Iris pigment epithelial cell (primary cell): ENCODE measurements around the gene POLG2.

ENCODE experiments used
- DNase-seq: peaks from one replicate; pipeline ENCODE4 v3.0.0-alpha.2; 2011; ENCODE audit warnings: low read depth

Gene POLG2

DNA sequence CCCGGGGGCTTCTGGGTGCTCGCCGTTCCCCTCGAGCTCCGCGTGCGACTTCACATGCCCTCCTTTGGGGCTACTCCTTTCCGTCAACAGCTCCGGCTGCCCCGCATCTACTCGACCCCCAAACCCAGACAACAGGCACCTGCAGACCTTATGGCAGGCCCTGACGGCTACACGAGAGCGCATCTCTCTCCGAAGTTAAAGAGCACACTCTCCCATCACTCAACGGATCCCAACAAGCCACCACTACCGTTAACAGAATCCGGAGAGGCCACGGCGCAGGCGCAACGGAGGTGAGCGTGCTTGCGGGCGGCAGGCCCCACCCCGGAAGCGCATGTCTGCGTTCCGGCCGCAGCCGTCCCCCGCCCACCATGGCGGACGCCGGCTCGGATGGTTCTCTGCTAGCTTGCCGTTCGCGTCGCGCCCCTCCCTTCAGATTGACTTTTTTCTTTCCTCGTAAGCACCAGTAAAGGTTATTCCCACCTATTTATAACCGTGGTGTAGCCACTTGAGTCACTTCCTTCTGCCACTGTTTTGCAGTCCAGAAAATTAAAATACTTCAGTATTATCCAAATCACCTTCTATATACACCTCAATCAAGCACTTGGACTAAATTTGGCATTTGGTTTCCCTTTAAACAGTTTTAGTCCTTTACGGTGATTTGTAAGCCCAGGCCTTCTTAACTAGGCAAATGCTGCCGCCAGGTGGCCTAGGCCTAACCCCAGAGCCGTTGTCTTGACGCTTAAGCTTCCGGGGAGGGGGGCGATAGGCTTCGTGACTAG, at the start of gene POLG2:
Gene POLG2 (minus strand): TSS at position 269 of the 779 bp plus-strand sequence. CDS start 86 bp downstream, at position 183.
- DNase-seq: peak; percentile 93

DNA sequence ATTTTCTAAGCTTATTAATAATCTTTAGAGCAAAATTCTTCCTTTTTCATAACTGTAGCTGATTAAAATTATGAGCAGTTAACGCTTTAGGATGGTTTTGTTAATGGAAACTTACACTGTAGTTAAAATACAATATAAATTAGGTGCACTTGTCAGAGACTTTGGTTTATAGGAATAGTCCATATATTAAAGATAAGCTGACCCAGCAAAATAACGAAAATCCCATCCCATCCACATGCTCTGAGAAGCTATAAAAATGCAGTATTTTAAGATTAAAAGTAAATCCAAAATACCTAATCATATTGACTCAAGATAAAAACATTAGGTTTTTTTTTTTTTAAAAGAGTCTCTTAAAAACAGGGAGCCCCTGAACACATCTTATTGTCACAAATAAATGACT, 47.9 kb upstream of the POLG2 start:
- no peak for DNase-seq

DNA sequence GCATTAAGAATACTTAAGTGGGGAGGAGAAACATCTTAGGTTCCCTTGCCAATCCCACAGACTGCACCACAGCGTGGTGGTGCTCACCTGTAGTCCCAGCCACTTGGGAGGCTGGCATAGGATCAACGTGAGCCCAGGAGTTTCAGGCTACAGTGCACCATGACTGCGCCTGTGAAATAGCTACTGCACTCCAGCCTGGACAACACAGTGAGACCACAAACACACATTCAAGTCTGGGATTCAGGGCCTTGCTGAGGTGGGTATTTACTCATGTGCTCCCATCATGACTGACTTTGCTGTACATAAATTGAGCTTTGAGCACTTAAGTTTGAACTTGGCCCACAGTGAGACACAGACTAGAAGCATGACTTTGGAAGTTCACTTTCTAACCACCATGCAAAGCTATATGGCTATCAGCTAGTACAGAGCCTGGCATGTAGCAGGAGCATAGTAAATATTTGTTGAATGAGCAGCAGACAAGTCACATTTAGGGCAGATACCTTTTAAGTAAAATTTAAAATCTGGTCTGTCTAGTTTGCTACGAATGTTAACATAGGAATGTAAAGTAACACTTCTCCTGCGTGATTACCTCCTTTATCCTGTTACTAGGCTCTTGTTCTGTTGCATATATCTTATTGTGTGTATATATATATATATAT, 43.4 kb upstream of the POLG2 start:
- no peak for DNase-seq

DNA sequence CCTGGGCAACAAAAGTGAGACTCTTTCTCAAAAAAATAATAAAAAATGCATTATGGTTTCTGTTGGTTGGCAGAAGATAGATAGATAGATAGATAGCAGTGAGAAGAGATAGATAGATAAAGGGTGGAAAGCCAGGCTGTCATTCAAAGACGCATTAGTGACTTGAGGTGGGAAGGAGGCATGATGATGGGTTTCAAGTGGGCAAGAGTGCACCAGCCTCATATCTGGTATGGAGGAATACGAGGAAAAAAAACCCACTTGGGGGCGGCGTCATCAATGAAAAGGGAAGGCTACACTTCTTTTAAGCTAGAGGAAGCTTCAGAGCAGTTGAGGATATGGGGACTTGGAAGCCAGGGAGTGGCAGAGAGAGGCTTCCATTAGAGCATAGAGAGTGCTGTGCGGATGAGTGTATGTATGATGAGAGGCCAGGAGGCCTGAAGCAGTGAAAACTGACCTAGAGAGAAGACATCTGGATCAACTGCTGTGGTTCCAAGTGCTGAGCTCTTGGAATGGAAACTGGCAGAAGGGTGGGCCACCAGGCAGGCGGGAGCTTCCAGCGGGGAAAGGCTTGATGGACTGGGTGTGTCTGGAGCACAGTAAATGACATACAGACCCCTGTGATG, 41.8 kb upstream of the POLG2 start:
- no peak for DNase-seq

DNA sequence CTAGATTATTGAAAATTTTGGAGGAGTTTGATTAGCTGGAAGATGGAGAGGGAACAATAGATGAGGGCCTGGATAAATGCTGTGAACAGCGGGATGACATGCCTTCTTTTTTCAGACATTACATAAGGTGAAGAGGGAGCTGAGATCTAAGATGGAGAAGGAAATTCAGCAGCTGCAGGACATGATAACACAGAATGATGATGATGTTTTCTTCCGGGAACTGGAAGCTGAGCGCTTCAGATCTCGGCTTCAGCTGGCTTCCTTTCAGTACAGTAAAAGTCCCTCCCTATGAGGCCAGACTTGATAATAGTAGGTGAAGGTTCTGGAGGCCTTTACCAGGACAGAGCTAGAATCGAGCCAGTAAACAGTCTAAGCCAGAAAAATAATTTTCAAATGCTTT, 40.6 kb upstream of the POLG2 start:
- no peak for DNase-seq

DNA sequence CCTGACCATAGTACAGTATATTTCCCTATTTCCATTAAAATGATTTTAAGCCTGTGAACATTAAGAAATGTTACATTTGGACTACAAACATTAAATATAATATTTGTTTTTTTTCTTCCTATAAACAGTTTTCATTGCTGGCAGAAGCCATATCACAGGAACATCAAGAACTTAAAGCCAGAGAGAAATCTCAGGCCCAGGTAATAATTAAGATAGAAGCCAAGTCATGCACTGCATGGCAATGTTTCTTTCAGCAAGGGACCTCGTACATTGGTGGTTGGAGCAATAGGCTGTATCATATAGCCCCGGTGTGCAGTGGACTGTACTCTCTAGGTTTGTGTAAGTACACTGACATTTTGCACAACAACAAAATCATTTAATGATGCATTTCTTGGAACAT, 40.1 kb upstream of the POLG2 start:
- no peak for DNase-seq

DNA sequence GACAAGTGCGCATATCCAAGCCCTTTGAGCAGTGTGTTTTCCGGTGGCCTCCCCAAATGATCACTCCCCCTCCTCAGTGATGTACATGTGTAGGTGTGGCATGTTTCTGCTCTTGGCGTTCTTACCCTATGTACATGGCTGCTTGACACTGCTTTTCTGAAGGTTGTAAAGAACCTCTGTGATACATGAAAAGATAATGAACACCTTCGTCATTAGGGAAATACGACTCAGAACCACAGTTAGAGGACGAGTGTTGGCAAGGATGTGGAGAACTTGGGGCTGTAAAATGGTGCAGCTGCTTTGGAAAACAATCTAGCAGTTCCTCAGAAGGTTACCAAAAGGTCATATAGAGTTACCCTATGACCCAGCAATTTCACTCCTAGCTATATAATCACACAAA, 38.5 kb upstream of the POLG2 start:
- no peak for DNase-seq

DNA sequence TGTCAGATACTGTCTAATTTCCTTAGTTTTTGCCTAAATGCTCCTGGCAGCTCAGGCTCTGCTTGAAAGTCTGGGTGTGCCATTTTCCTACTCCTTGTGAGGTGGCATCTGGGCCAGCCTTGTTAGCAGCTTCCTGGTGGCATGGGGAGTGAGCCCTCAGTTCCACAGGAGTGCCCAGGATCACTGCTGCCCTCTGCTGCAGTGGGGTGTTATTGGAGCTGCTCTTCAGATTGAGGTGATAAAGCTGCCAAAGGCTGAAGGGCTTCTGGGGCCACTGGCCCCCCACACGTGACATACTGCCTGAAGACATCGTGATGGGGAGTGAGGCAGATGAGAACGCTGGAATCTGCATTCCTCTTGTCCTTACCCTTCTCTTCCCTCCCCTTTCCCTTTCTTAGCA, 37.3 kb upstream of the POLG2 start:
- DNase-seq: no peak

DNA sequence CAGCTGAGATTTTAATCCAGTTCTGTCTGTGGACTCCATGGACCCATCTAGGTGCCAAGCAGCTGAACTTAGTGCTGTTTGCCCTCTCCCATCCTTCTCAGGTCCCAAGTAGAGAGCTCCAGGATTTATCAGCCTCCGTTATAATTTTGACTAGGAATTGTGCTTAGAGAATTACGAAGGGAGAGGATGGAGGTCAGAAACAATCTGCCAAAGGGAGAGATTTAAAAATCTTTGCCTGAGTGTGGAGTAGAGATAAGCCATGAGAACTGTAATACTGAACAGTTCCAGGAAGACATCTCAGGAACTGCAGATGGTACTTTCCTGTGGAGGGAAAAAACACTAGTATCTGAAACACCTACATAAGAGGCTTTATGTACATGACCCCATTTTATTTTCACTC, 36.9 kb upstream of the POLG2 start:
- no peak for DNase-seq

DNA sequence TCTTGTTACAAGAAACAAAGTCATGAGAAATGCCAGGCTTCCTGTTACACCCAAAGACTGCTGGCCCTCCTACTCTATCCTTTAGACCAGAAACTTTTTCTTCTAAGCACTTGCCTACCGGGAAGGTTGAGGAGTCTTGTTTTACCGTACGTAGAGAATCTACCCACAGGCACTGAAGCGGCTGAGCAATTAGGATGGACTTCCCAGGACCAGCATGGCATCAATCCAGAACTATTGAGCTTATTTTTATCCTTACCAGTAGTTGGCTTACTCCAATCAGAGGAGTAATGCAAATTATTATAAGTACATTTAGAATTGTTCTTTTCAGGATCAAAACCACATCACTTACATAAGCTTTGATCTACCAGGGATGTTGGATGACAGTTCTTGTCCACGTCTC, 35.6 kb upstream of the POLG2 start:
- no peak for DNase-seq

DNA sequence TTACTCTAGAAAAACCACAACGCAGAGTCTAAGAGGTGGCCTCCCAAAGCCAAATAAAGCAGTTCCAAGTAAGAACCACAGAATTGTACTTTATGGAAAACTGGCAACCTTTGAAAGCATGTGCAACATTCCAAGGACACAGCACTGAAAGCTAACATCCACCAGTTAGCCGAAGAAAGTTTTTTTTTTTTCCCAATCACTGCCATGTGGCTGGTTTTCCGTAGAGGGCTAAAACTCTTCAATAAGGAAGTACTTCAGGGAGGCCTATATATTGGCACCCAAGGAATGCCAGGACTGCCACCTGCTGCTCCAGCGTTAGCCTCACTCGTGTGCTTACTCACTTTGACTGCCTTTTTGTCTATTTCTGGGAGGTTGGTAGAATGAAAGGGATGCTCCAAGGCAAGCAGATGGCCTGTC, 35.1 kb upstream of the POLG2 start:
- no peak for DNase-seq

DNA sequence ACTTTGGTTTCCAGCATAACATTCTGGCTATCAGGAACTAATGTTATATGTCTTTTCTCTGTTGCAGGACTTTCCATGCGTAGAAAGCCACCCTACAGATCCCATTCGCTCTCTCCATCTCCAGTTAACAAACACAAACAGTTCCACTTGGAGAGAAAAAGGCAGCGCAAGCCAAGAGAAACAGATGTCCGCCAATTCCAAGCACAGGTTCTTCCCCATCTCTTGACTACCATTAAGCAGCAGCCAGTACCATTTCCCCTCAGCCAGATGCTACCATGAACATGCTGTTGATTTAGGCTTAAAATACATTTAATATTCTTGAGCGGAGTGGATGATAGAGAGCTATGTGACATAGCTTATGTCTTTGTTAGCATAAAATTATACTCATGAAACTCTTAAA, 32.4 kb upstream of the POLG2 start:
- no peak for DNase-seq

DNA sequence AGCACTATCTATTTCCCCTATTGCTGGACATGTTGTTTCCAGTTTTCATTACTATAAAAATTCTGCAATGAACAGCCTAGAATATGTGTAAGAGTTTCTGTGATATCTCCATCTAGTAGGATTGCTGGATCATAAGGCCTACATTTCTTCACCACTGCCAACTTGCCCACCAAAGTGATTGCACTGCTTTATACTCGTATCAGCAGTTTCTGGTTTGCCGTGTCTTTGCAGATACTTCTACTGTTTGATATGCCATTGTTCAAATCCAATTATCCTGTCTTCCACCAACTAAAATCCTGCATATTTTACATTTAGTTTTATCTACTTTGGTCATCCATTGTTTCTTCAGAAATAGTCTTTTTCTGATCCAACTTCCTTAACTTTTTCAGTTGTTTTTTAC, 31.1 kb upstream of the POLG2 start:
- DNase-seq: no peak

DNA sequence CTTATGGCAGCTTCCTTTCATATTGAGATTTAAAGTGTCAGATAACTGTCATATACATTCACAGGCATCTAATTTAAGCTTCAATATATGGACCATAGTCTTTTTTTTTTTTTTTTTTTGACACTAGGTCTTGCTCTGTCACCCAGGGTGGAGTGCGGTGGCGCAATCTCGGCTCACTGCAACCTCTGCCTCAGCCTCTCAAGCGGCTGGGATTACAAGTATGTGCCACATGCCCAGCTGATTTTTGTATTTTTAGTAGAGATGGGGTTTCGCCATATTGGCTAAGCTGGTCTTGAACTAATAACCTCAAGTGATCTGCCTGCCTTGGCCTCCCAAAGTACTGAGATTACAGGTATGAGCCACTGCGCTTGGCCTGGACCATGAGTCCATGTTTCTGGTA, 23.5 kb upstream of the POLG2 start:
- DNase-seq: no peak

DNA sequence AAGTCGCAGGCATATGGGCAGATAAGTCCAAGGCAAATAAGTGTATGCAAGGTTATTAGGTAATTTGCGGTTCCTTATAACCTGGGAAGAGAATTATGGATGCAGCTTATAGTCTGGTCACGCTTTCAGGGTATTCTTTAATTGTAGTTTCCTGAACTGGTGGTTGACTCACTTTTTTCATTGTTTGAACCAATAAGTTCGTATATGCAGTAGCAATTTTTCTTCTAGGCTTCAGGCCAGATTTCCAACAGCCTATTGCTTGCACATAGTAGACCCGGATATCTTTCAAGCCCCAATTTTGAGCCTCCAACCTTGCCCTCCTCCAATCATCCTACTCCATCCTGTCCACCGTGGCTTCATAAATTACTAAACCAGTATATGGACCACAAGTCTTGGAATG, 22.7 kb upstream of the POLG2 start:
- no peak for DNase-seq

DNA sequence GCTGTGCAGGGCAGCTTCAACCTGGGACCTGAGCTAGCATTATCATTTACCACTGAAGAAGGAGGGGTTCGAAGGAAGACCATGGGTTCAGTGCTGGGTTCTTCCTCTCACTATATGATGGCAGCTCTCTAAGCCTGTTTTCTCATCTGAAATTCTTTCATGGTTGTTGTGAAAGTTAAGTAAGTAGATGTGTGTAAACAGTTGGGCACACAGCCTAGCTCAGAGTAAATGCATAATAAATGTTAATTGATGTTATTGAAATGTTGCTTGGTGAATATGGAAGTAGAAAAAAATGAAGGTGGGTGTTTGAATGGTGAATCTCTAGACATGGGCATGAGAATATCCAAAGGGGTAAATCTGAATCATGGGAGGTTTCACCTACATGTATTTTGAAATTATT, 19.0 kb upstream of the POLG2 start:
- no peak for DNase-seq

DNA sequence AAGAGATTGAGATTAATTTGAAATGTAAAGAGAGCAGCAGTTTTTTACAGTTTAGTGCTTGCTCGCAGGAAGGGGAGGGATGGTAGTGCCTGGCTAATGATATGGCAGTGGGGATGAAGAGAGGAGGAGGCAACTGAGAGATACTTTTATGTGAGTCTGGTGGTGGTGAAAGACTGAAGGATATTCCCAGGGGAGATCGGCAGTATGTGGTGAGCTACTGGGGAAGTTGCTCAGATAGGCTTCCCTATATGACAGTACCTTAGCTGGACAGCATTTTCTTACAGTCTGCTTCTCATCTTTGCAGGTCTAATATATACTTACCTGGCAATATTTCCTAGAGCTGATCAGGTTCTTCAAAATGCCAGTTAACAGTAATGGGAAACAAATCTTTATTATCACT, 18.6 kb upstream of the POLG2 start:
- no peak for DNase-seq

DNA sequence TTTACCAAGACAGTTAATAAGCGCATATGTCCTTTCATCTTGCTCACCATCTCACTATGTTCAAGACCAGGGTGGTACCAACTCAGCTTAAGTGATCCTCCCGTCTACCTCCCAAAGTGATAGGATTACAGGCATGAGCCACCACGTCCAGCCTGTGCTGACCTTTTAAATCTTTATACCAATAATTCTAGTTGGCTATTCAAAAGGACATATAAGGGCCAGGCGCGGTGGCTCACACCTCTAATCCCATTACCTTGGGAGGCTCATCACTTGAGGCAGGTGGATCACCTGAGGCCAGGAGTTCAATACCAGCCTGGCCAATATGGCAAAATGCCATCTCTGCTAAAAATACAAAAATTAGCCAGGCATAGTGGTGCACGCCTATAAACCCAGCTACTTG, 12.3 kb upstream of the POLG2 start:
- no peak for DNase-seq

DNA sequence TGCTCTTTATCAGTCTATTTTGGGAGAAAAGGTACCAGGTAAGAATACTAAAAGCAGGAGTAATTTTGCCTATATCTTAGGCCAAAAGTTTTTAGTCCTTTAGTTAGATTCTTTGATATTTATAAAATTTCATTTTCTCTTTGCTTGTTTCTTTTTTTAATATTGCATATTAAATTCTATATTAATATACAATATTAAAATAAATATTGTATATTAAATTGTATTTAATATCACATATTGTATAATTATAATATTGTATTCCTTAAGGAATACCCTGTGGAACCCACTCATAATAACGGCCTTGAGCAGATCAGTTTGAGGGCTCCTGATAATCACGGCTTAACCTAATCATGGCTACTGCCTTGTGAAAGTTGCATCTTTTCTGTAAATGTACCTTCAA, 11.8 kb upstream of the POLG2 start:
- DNase-seq: no peak

DNA sequence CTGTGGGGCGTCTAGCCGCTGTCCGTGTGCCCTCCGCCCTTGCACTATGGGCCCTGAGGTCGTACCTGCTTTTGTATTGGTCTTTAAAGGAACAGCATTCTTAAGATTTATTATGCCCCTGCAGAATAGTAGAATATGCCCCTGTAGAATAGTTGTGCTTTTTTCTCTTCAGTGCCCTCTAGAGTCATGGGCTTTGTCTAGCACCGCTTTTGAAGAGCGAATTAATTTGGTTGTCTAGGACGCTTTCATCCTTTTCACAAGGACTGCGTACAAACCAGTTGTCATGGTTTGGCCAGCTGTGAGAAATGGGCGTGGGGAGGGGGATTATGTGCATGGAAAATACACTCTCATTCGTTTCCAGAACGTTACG, 10.5 kb upstream of the POLG2 start:
- peak; percentile 87 for DNase-seq

DNA sequence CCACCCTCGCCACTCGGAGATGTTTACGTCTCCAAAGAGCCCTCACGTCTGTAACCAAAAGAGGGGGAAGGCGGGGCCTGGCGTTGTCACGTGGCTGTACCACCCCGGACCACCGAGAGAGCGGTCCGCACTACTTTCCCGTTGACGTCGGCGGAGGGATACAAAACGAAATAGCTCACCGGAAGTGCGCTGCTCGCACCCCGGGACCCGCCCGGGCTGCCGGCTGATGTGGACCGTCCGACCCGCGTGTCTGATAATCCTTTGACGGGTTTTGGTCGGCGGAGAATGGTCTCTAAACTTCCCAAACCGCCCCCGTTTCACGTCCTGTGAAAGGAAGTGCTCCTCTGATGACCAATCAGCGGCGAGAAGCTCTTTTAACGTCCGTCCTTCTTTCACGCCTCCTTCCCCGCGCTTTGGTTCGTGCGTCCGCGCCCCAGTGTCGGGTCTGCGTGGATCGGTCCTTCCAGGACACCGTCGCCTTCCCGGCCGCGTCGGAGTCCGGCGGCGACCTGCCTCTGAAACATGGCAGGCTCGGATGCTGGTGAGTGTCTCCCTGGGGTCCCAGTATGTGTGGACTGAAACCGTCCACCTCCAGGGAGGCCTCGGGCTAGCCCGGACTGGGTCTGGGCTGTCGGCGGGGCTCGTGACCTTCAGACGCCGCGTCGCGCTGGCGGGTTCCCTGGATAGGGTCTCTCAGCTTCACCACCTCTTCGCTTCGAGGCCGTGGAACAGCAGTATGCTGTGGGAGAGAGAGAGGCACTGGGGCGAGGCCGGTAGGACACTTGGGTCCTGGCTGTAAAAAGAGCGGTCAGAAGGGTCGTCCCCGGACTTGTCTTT, 9.9 kb upstream of the POLG2 start, which contains the start of gene CEP95:
Gene CEP95 (plus strand): TSS at position 402 of the 837 bp plus-strand sequence. CDS start 121 bp downstream, at position 523.
- peak; percentile 98 for DNase-seq

DNA sequence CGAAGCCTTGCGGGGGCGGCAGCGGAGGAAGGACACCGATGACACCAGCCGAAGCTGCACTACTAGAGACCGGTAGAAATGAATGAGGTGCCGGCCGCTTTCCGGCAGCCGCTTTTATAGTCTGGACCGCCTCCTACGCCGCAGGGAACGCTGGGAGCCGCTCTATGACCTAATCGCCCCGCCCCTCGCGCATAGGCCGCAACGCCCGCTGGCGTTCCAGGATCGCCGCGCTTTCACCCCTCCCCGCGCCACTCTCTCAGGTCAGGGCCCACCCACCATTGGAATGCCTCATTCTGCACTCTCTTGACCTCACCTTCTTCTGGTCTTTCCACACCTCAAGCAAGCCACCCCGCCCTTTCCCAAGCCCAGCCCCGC, 9.3 kb upstream of the POLG2 start, which contains the start of gene DDX5:
Gene DDX5 (minus strand): TSS at position 89 of the 375 bp plus-strand sequence. CDS start 170 bp downstream, outside the sequence.
- no peak for DNase-seq
